Liver (tissue), 9 donors: ENCODE measurements around the gene NDUFS4. TPM values are rescaled to one million over a fixed set of nuclear protein-coding genes. Genes with fewer than 3 reads are reported as not detected.

Source experiments
- DNase-seq: peaks from one replicate; pipeline ENCODE4 v3.0.0-alpha.2; 2017; ENCODE audit warnings: low spot score
- H3K27ac ChIP-seq, 2 donors: one replicate each; pipeline ENCODE4 v1.7.0; 2013; ENCODE audit warnings: inconsistent platforms in 2 of 2, low read length in 2 of 2, control low read depth in 1 of 2, low read depth in 1 of 2, mild to moderate bottlenecking in 1 of 2
- H3K27me3 ChIP-seq, 4 donors: one replicate each; pipeline versions ENCODE4 v1.6.1 to v1.7.0; 2013; ENCODE audit warnings: low read length in 3 of 4, inconsistent platforms in 1 of 4, mild to moderate bottlenecking in 1 of 4, moderate library complexity in 1 of 4; ENCODE audit not compliant: control insufficient read depth in 4 of 4, insufficient read depth in 4 of 4
- H3K36me3 ChIP-seq, 4 donors: one replicate each; pipeline versions ENCODE4 v1.6.1 to v1.7.0; 2013; ENCODE audit warnings: low read length in 3 of 4, mild to moderate bottlenecking in 3 of 4, low read depth in 1 of 4, moderate library complexity in 1 of 4; ENCODE audit not compliant: control insufficient read depth in 4 of 4, insufficient read depth in 3 of 4
- H3K4me1 ChIP-seq, 4 donors: one replicate each; pipeline versions ENCODE4 v1.6.1 to v1.7.0; 2013; ENCODE audit warnings: low read length in 3 of 4, mild to moderate bottlenecking in 3 of 4, moderate library complexity in 1 of 4; ENCODE audit not compliant: control insufficient read depth in 4 of 4, insufficient read depth in 4 of 4
- H3K4me3 ChIP-seq, 3 donors: one replicate each; pipeline versions ENCODE4 v1.6.1 to v1.7.0; 2013; ENCODE audit warnings: low read length in 3 of 3, control low read depth in 1 of 3, low read depth in 1 of 3, mild to moderate bottlenecking in 1 of 3
- H3K9ac ChIP-seq, 2 donors: one replicate each; pipeline ENCODE4 v1.7.0; 2013; ENCODE audit warnings: low read length in 2 of 2, mild to moderate bottlenecking in 2 of 2, moderate library complexity in 2 of 2, control low read depth in 1 of 2, low read depth in 1 of 2
- H3K9me3 ChIP-seq, 4 donors: one replicate each; pipeline versions ENCODE4 v1.6.1 to v1.7.0; 2013; ENCODE audit warnings: low read length in 3 of 4; ENCODE audit not compliant: control insufficient read depth in 4 of 4
- ATF3 ChIP-seq: IDR thresholded peaks from 2 replicates; pipeline ENCODE4 v1.6.1; 2016; ENCODE audit warnings: antibody characterized with exemption
- CTCF ChIP-seq: fragments of 150-350 bp; IDR thresholded peaks from 2 replicates; pipeline ENCODE4 v1.5.1; 2017; ENCODE audit warnings: improper control_type of control experiment, low read depth, low read length; ENCODE audit not compliant: missing input control
- EGR1 ChIP-seq, 2 donors: IDR thresholded peaks; 2 replicates each; pipeline ENCODE4 v1.6.1; 2016 to 2018; ENCODE audit warnings: antibody characterized with exemption in 2 of 2, low read depth in 2 of 2
- FOXA1 ChIP-seq: IDR thresholded peaks from 2 replicates; pipeline ENCODE4 v1.6.1; 2016; ENCODE audit warnings: antibody characterized with exemption
- FOXA2 ChIP-seq: IDR thresholded peaks from 2 replicates; pipeline ENCODE4 v1.6.1; 2016; ENCODE audit warnings: antibody characterized with exemption
- GABPA ChIP-seq, 2 donors: IDR thresholded peaks in 1 of 2; conservative IDR thresholded peaks in 1 of 2; 2 replicates each; pipeline ENCODE4 v1.6.1; 2016; ENCODE audit warnings: antibody characterized with exemption in 2 of 2, mild to moderate bottlenecking in 1 of 2, moderate library complexity in 1 of 2
- HNF4A ChIP-seq, 2 donors: conservative IDR thresholded peaks; 2 replicates each; pipeline ENCODE4 v1.6.1; 2016; ENCODE audit warnings: antibody characterized with exemption in 2 of 2, mild to moderate bottlenecking in 2 of 2
- HNF4G ChIP-seq: IDR thresholded peaks from 2 replicates; pipeline ENCODE4 v1.6.1; 2016; ENCODE audit warnings: antibody characterized with exemption
- JUND ChIP-seq, 2 donors: IDR thresholded peaks; 2 replicates each; pipeline ENCODE4 v1.6.1; 2016; ENCODE audit warnings: antibody characterized with exemption in 2 of 2
- MAX ChIP-seq: IDR thresholded peaks from 2 replicates; pipeline ENCODE4 v1.6.1; 2016; ENCODE audit warnings: antibody characterized with exemption
- NR2F2 ChIP-seq: IDR thresholded peaks from 2 replicates; pipeline ENCODE4 v1.6.1; 2016; ENCODE audit warnings: antibody characterized with exemption
- RAD21 ChIP-seq, 2 donors: IDR thresholded peaks; 2 replicates each; pipeline ENCODE4 v1.6.1; 2016; ENCODE audit warnings: antibody characterized with exemption in 2 of 2, mild to moderate bottlenecking in 2 of 2
- REST ChIP-seq: IDR thresholded peaks from 2 replicates; pipeline ENCODE4 v1.6.1; 2016; ENCODE audit warnings: antibody characterized with exemption, mild to moderate bottlenecking
- SP1 ChIP-seq: IDR thresholded peaks from 2 replicates; pipeline ENCODE4 v1.6.1; 2018; ENCODE audit warnings: antibody characterized with exemption, mild to moderate bottlenecking
- TAF1 ChIP-seq: conservative IDR thresholded peaks from 2 replicates; pipeline ENCODE4 v1.6.1; 2016; ENCODE audit warnings: antibody characterized with exemption, mild to moderate bottlenecking
- YY1 ChIP-seq: IDR thresholded peaks from 2 replicates; pipeline ENCODE4 v1.6.1; 2016; ENCODE audit warnings: antibody characterized with exemption, mild to moderate bottlenecking
- ZBTB33 ChIP-seq: IDR thresholded peaks from 2 replicates; pipeline ENCODE4 v1.6.1; 2016; ENCODE audit warnings: antibody characterized with exemption
- WGBS: extraction: QIAGEN DNeasy Blood & Tissue Kit; methylation state at CpG from one replicate; pipeline ENCODE4 v1.1.7; 2013; 5-methylcytosine and 5-hydroxymethylcytosine counted together
- polyA plus RNA-seq, 2 donors: library from polyadenylated mRNA; stranded (reverse) in 1 of 2; unstranded in 1 of 2; fragments of 200-250 nt in 1 of 2; fragments of >200 nt in 1 of 2; fragmentation: Nextera tagmentation in 1 of 2; extraction: Ambion mirVana in 1 of 2; gene quantifications; one replicate each; pipeline versions ENCODE4 v1.2.1 to v1.2.3, GENCODE V29; 2013 to 2015
- total RNA-seq, 2 donors: library from RNA; depleted of rRNA; stranded (reverse); fragments of >200 nt; gene quantifications; one replicate each; pipeline ENCODE4 v1.2.3, GENCODE V29; 2014
- donor health status: healthy.
- donor health status: healthy.
- donor health status: healthy.
- donor health status: healthy.
- donor health status: healthy.

The NDUFS4 gene
- total and polyA plus RNA-seq, 4 donors, result 35.9 to 114 (median 53.4) TPM

GRCh38 chr5:53545744-53546143 is 14.7 kb upstream of the NDUFS4 start:
- H3K4me1 ChIP-seq, result peaks cover 0 to 3% (median 0%) of the 10 kb centered on the region in 4 donors
- H3K36me3 ChIP-seq, result no peaks in the 10 kb centered on the region
- H3K4me3 ChIP-seq, result no peak overlapping the region
- no peak for DNase-seq
- no peak overlapping the region for H3K27ac ChIP-seq
- TF ChIP-seq REST, result no peak
- TF ChIP-seq FOXA2, result no peak
- no peak for TF ChIP-seq MAX
- no peak for TF ChIP-seq YY1
- TF ChIP-seq CTCF, result no peak
- no peak for TF ChIP-seq FOXA1
- no peak for TF ChIP-seq SP1
- TF ChIP-seq ATF3, result no peak
- TF ChIP-seq ZBTB33, result no peak
- TF ChIP-seq HNF4G, result no peak
- no peak for TF ChIP-seq NR2F2
- TF ChIP-seq GABPA (IDR thresholded peaks at IDR 0.05 in 1 of 2, conservative IDR thresholded peaks at IDR 0.05 in 1 of 2), result no peak
- no peak for TF ChIP-seq EGR1 (IDR thresholded peaks at IDR 0.05; ENCODE audit: low read depth in 2 of 2)
- no peaks in the 10 kb centered on the region for H3K9me3 ChIP-seq
- WGBS, result 79% methylated on average over 2 of the region's 2 CpGs
- H3K27me3 ChIP-seq, result no peaks in the 10 kb centered on the region
- H3K9ac ChIP-seq, result no peak overlapping the region

- 87% methylated on average over 4 of the region's 4 CpGs for WGBS
- H3K9me3 ChIP-seq, result no peaks in the 10 kb centered on the region
- no peak for TF ChIP-seq RAD21 (IDR thresholded peaks at IDR 0.05)
- no peak for TF ChIP-seq ATF3
- TF ChIP-seq HNF4A (conservative IDR thresholded peaks at IDR 0.05), result no peak
- no peak for TF ChIP-seq GABPA (IDR thresholded peaks at IDR 0.05 in 1 of 2, conservative IDR thresholded peaks at IDR 0.05 in 1 of 2)
- TF ChIP-seq YY1, result no peak
- no peak for TF ChIP-seq EGR1 (IDR thresholded peaks at IDR 0.05; ENCODE audit: low read depth in 2 of 2)
- TF ChIP-seq FOXA2, result no peak
- no peak for TF ChIP-seq ZBTB33
- no peak for TF ChIP-seq NR2F2
- no peak for TF ChIP-seq REST
- TF ChIP-seq TAF1, result no peak
- no peak for TF ChIP-seq SP1
- no peak for TF ChIP-seq JUND (IDR thresholded peaks at IDR 0.05)
- TF ChIP-seq FOXA1, result no peak
- no peak for TF ChIP-seq HNF4G
- no peak for TF ChIP-seq MAX
Observed at GRCh38 chr5:53547226-53547625, 13.2 kb upstream of the NDUFS4 start.

More at GRCh38 chr5:53547226-53547625, 13.2 kb upstream of the NDUFS4 start:
- no peaks in the 10 kb centered on the region for H3K36me3 ChIP-seq
- H3K27me3 ChIP-seq, result no peaks in the 10 kb centered on the region
- H3K27ac ChIP-seq, result no peak overlapping the region
- no peak overlapping the region for H3K9ac ChIP-seq
- H3K4me3 ChIP-seq, result no peak overlapping the region
- peaks cover 0 to 3% (median 0%) of the 10 kb centered on the region in 4 donors for H3K4me1 ChIP-seq
- no peak for DNase-seq
